ENCODE results near the gene ANP32A.
"Not testable (repeated sequence)": the region's sequence is repeated elsewhere in the genome, so short reads cannot be mapped to it uniquely, and the experiment has no call there.

ANP32A gene

GRCh38 chr15:68820295-68821189, at the start of gene ANP32A:
ANP32A (minus strand) TSS chr15:68820895; CDS start chr15:68820751, 144 bp downstream.
- DNase-seq = peak; percentile 87 to 93

- DNase-seq = no peak
These were observed 47.6 kb upstream of the ANP32A start for GRCh38 chr15:68868296-68868695.

GRCh38 chr15:68862415-68862814, 41.7 kb upstream of the ANP32A start:
- no peak for DNase-seq

- not testable (repeated sequence) for DNase-seq
These were observed 38.0 kb upstream of the ANP32A start for GRCh38 chr15:68858666-68859065.

DNA sequence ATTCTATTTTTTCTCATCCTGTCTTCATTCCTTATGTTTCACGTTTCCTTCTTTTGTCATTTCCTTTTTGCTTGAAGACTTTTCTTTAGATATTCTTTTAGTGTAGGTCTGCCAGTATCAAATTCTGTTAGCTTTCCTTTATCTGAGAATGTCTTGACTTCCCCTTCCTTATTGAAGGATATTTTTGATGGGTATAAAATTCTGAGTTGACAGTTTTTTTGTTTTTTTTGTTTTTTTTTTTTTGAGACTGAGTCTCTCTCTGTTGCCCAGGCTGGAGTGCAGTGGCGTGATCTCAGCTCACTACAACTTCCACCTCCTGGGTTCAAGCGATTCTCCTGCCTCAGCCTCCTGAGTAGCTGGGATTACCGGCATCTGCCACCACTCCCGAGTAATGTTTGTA, 36.7 kb upstream of the ANP32A start:
- not testable (repeated sequence) for DNase-seq

DNA sequence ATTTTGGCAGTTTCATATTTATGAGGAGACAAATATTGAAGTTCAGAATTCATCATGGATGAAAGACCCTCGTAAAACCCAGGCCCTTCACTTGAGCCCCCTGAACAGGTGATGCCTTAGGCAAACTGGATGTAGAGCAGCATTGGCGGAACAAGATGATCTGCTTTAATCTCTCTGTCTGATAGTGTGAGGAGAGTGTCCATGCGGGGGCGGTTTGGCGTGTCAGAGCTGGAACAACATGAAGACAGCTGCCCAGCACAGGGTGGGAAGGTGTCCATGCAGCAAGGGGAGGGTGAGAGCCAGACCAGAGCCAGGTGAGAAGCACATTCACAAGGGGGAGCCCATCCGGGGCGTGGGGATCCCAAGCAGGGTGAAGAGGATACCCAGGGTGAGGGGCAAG, 31.8 kb upstream of the ANP32A start:
- DNase-seq = no peak

DNA sequence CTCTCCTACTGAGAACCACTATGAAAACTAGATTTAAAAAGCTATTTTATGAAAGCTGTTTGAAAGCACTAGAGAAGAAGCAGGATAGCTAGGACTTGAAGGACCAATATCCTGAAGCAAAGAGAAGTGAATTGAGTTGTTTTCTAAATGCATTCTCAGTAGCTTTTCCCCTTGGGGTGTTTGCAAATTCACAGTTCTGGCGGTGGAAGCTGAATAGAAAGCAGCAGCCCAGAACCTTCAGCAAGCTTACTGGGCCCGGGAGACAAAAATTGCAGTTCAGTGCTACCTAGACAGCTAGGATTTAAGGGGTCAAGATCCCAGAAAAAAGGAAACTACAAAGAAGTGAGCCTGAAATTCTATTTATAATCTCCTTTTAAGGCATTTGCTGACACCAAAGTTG, 31.3 kb upstream of the ANP32A start:
- no peak for DNase-seq

GRCh38 chr15:68849497-68849896, 28.8 kb upstream of the ANP32A start:
- no peak for DNase-seq

DNA sequence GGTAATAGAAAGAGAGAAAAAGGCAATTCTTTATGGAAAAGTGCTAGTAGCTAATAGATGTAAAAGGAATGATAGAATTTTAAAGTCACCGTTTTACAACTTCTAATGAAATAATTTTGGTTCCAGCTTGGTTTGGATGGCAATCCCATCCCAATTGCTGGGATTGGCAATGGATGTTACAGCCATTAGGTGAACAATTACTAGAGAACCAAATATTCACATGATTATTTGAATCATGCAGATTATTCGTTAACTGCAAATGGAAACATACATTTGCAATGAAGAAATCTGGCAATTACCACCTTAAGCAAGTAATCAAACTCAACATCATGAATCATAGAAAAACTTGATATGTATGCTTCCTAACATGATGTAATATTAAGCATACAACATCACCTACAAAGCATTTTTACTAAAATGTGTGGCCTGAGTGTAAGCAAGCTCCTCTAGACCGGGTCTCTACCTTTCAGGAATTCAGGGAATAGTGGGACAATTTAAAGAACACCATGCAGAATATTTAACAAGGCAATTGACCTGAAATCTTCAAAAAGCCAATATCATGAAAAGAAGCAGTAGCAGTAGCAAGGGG, 26.2 kb upstream of the ANP32A start:
- no peak for DNase-seq

GRCh38 chr15:68844856-68845550, 24.3 kb upstream of the ANP32A start:
- no peak for DNase-seq

DNA sequence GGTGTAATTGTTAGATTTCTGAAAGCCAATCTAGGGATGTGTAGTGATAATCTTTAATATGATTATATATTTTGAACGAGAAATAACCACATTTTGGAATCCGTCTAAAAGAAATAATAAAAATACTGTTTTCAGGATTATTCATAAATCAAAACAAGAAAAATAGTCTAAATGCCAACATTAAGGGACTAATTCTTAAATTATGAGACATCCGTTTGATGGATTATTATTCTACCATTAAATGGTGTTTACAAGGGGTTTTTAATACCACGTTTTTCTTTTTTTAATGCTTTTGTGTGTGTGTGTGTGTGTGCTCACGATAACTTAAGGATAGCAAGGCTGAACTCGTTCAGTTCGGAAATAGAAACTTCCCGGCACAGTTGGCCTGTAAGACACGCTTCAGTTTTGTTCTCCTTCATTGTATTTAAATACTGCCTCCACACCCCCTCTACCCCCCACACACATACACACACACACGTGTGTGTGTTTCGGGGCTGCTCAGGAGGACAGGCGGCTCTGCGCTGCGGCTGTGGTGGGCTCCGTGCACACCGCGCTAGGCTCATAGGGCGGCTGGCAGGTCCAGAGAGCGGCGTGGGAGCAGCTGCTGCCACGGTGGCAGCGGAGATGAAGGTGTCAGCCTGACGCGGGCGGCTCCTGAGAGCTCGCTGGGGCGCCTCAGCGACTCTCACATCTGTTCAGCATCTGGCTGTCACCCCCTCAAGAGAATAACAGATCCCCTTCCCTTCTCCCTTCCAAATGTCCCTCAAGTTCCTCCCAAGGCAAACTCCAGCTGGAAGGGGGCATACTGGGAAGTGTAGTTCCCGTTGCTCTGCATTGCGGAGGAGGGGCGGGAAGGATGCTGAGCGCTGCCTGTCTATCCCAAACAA, 23.0 kb upstream of the ANP32A start:
- DNase-seq = no peak

DNA sequence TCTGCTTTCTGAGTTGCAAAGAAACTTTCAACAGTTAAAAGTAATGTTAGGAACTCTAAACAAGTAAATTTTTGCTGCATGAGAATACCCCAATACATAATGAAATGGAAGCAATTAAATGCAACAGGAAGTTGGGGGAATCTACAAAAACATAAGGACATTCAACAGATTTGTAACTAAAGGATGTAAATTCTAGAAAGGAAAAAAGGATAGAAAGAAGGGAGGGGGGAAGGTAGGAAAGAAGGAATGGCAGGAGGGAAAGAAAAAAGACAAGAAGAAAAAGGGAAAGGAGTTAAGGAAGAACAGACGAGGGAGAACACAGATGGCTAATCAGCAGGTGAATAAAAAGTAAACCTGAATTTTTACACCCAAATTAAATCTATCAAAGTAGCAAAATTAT, 22.3 kb upstream of the ANP32A start:
- no peak for DNase-seq

- no peak for DNase-seq
These were observed 13.7 kb upstream of the ANP32A start for GRCh38 chr15:68834346-68834745.

DNA sequence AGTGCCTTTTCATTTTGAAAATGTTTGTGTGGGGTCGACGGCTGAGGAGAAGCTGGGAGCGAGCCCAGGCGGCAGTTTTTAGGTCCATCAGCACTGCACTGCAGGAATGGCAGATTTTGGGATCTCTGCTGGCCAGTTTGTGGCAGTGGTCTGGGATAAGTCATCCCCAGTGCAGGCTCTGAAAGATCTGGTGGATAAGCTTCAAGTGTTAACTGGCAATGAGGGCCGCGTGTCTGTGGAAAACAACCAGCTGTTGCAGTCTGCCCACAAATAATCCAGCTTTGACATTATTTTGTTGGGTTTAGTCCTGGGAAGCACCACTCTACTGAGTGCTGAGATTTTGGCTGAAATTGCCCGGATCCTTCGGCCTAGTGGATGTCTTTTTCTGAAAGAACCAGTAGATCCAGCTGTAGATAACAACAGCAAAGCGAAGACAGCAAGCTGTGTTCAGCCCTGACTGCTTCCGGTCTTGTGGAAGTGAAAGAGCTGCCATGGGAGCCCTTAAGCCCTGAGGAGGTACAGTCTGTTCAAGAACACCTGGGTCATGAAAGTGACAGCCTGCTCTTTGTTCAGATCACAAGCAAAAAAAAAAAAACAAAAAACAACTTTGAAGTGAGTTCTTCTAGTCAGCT, 13.1 kb upstream of the ANP32A start:
- no peak for DNase-seq

- no peak for DNase-seq
These were observed 9.6 kb upstream of the ANP32A start for GRCh38 chr15:68830141-68830785.

GRCh38 chr15:68829068-68829467, 8.4 kb upstream of the ANP32A start:
- DNase-seq = peak in 1 of 2 experiments; percentile 16

DNA sequence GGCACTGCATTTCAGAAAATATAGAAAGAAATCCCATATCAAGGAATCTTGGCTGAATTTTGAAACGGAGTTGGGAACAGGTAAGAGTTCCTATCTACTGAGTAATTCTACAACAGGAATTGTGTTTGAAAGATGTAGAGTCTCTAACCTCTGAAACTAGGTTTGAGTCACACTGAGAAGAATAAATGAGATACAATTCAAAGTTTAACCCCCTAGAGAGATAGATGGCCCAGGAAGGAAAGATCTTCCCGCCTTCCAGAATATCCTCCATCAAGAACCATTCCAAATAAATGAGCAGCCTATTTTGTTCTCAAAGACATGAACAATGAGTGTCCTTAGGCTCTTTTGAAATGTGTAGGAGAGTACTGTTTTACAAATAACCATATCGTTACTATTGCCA, 2.9 kb upstream of the ANP32A start:
- no peak for DNase-seq

GRCh38 chr15:68822818-68823217, 2.1 kb upstream of the ANP32A start:
- no peak for DNase-seq

GRCh38 chr15:68821841-68822381, 1.2 kb upstream of the ANP32A start:
- DNase-seq = peak in 1 of 2 experiments; percentile 41

- DNase-seq = no peak
These were observed 620 bp upstream of the ANP32A start for GRCh38 chr15:68821190-68821840.

Measured in SW 1271 (cell line).